Left cardiac atrium (tissue), 4 donors: ENCODE measurements around the gene PROC. TPM values are rescaled to one million over a fixed set of nuclear protein-coding genes. Genes with fewer than 3 reads are reported as not detected.
A peak's percentile ranks its signal among the peaks of the same experiment; 100 is the strongest.
"Not testable (repeated sequence)": the region's sequence is repeated elsewhere in the genome, so short reads cannot be mapped to it uniquely, and the experiment has no call there.

Source experiments
- ATAC-seq, 2 donors: fragments of 200-7000 bp; cut with Tn5 transposase; one replicate each; pipeline ENCODE4 v1.9.1; 2020; ENCODE audit warnings: mild to moderate bottlenecking in 2 of 2, moderate library complexity in 2 of 2
- DNase-seq: peaks from one replicate; pipeline ENCODE4 v3.0.0-alpha.2; 2020
- intact Hi-C, 2 donors: fragments of 100-400 bp; cut with DNase I; formaldehyde crosslinking; loops; one replicate each; pipeline versions ENCODE4 v1.14.1 to v1.15.1; 2022 to 2023
- total RNA-seq, 2 donors: library from RNA; stranded (reverse); fragmentation: NEBNext Ultra II Directional; extraction: Animal tissue kit (Norgen Biotek cat#: 25700); gene quantifications; one replicate each; pipeline ENCODE4 v1.2.1, GENCODE V29; 2021
- donor health status: DM: no; HTN: yes; CAD: no.
- donor health status: DM: no; HTN: yes; CAD: no; lungs with severe emphysema.
- donor health status: DM: yes; HTN: yes; CAD: no.
- donor health status: Dilated cardiomyopathy.

Gene PROC
- total RNA-seq, 2 donors from 2014 or later = not detected

DNA sequence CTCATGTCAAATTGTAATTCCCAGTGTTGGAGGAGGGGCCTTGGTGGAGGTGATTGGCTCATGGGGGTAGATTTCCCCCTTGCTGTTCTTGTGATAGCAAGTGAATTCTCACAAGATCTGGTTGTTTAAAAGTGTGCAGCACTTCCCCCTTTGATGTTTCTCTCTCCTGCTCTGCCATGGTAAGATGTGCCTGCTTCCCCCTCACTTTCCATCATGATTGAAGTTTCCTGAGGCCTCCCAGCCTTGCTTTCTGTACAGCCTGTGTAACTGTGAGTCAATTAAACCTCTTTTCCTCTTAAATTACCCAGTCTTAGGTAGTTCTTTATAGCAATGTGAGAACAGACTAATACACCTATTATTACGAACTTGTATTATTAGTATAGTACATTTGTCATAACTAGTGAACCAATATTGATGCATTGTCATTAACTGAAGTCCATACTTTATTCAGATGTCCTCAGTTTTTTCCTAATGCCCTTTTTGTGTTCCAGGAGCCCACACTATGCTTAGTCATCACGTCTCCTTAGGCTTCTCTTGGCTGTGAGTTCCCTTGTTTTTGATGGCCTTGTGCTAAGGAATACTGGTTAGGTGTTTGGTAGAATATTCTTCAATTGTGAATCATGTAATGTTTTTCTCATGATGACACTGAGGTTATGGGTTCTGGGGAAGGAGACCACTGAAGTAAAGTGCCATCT, 25.9 kb upstream of the PROC start:
- intact Hi-C loops = no loop called here
- ATAC-seq (no peak), DNase-seq (no peak)

DNA sequence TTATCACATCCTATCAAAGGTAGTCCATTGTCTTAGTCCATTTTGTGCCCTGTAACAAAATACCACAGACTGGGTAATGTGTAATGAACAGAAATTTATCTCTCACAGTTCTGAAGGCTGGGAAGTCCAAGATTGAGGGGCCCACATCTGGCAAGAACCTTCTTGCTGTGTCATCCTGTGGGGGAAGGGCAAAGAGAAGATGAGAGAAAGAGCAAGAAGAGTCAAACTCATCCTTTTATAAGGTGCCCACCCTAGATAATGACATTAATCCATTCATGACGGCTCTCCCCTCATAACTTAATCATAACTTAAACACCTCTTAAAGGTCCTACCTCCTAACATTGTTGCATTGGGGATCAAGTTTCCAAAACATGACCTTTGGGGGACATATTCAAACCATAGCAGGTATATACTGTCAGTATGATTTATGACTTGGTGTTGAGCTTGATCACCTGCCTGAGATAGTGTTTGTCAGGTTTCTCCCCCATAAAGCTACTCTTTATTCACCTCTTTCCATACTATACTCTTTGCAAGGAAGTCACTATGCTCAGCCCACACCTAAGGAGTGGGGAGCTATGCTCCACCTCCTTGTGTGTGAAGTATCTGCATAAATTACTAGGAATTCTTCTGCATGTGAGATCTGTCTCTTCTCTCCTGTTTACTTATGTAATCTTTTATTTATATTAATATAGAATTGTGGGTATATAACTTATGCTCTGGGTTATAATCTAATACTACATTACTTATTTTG, 25.2 kb upstream of the PROC start:
- no peak for DNase-seq
- intact Hi-C loops = no loop called here
- ATAC-seq = no peak

DNA sequence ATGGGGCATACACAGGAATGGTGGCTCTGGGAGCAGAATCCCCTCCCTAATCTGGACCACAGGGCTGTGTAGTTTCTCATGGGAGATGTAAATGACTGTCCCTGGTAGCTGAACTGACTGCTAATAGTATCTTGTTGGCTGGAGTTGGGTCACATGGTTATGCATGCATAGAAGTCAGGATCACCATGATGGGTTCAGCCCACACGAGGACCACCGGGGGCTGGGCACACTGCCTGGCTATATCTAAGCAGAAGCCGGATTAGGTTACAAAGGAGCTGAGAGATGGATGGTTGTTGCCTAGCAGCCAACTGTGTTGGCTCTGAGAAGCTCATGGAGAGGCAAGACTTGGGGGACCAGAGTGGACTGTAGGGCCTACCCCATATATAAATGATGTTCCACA, 23.7 kb upstream of the PROC start:
- intact Hi-C loops = no loop called here
- no peak for ATAC-seq
- no peak for DNase-seq

DNA sequence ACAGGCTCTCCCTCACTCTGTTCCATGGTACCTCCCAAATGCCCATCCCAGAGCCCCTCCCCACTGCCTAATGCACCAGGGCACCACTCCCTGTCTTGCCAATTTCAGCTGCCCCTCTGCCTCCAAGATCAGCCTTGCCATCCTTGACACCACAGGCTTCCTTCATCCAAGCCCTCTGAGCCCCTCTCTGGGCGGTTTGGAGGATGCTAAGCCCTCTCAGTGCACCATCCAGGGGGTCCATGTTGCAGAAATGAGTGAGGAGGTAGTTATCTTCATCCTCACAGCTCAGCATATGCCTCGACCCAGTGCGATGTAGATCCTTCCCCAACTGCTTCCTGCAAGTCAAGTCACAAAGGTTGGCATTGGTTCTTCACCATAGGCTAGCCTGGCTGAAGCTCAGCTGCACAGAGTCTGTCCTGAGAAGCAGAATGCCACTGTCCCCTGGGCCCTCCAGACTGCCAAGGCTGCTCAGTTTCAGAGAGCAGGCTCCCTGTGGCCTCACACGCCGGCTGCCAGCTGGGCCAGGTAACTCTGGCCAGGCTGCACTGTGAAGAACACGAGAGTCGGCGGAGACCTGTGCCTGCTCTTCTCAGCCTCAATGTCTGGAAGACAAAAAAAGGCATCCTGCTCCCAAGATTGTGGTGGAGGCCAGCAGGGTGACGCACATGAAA, 20.5 kb upstream of the PROC start:
- intact Hi-C loops = no loop called here
- ATAC-seq (peak in 1 of 2 donors; percentile 3), DNase-seq (no peak)

DNA sequence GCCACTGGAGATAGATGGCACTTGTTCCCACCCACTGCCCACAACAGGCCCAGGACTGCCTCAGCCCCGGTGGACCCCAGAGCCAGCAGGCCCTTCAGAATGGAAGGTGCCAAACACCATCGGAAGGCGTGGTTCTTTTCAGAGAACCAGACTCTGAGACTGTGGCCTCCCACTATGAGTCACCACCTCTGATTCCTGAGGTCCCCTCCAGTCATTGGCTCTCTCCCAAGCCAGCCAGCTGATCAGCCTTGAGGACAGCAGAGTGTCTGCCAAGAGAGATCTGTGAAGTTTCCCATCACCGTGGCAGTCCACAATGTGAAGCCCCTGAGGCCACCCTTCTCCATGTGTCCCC, 20.0 kb upstream of the PROC start:
- intact Hi-C loops = no loop called here
- ATAC-seq = peak; percentile 76 to 89
- peak; percentile 94 for DNase-seq

DNA sequence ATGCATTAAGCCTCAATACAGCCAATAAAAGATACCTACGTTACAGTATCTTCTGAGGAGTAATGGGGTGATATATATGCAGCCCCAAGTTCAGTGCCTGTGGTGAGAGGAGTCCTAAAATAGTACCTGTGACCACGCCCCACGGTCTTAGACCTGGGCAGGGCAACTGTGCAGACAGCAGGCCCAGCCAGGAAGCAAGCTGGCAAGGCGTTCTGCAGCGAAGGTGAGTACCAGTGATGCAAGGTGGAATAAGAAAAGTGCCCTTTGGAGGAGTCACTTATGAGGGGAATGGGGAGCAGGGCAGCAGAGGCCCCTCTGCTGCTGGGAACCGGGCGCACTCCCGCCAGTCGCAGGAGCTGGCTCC, 17.7 kb upstream of the PROC start:
- ATAC-seq (peak in 1 of 2 donors; percentile 3), DNase-seq (no peak)
- intact Hi-C loops = no loop called here

DNA sequence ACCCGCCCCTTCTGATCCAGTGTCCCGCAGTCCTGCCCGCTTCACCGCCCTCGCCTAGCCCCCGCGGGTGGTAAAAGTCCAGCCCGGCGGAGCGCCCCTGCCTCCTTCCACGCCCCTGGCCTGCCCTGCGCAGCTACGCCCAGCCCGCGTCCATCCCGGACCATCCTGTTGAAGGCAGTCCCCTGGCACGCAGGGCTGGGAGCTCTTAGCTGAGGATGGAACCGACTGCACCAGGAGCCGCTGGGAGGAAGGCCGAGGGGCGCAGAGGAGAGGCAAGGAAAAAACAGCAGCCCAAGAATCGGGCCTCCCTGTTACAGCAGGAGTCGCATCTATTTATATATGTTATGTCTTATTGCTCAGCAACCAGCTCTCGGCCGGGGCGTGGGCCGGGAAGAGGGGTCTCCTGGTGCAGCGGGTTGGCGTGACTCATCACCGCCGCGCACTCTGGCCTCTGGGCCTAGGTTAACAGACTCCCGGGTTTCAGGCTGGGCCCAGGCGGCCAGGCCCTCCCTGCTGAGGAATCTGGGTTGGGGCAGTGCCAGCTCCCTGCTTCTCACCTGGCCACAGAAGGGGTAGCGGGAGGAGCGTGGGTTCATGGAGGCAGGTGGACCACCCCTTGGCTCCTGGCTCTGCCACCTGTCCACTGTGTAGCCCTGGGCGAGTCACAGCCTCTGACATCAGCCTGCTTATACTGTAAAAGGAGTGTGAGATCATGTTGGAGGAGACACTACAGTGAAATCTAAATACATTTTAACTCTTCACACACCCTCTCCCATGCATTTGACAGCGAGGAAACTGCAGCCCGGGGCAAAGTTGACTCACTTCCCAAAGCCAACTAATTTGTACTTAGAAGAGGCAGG, 17.1 kb upstream of the PROC start:
- ATAC-seq = peak; percentile 40 to 63
- intact Hi-C loops = no loop called here
- no peak for DNase-seq

DNA sequence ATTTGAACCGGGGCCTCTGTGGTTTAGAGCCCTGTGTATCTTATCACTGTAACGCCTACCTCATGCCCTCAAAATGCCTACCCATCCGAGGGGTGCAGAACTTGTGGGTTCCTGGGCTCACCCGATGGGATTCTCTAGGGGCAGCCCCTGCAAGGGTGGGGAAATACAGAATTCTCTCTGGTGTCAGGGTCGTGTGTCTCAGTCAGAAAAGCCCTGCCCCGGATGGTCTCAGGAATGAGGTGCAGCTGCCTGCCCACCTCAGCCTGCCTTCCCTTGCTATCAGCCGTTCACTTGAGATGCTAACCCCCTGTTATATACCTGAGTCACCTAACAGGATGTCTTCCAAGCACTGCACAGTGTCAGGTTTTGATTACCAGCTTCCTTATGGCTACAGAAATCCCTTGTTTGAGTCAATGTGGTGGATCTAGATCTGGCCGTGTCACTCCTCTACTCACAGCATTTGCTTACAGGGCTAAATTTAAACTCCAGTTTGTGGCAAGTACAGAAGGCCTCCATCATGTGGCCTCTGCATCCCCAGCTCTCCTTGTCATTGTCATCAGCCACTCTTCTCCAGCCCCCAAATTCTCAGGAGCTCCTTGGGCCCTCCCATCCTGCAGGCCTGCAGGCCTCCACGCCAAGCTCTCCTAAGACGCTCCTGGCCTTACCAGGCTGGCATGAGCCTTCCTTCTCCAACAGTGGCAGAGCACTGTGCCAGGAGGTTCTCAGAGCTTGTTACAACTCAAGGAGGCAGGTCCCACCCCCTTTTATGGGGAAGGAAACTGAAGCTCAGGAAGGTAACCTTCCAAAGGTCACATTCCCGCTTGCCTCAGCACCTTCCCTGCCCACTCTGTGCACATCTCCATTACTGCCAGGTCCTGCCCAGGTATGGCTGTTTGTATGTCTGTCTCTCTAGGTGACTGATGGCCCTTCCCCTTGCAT, 16.2 kb upstream of the PROC start:
- intact Hi-C loops = no loop called here
- DNase-seq (no peak), ATAC-seq (no peak)

DNA sequence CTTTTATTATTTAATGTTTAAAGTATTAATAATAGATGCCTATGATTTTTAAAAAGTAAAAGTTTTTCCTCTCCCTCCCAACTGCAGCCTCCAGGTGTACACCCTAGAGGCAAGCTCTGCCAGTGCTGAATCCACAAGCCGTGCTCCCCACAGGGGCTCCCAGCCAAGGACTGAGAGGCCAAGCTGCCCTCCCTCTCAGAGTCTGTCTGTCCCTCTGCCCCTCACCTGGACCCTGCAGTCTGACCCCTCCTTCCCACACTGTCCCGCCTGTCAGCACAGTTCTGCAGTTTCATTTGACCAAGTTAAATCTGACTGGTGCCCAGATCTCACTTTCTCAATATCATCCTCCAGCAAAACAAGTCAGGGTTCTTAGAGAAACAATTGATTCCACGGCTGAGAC, 14.8 kb upstream of the PROC start:
- ATAC-seq (no peak), DNase-seq (no peak)
- intact Hi-C loops = no loop called here

DNA sequence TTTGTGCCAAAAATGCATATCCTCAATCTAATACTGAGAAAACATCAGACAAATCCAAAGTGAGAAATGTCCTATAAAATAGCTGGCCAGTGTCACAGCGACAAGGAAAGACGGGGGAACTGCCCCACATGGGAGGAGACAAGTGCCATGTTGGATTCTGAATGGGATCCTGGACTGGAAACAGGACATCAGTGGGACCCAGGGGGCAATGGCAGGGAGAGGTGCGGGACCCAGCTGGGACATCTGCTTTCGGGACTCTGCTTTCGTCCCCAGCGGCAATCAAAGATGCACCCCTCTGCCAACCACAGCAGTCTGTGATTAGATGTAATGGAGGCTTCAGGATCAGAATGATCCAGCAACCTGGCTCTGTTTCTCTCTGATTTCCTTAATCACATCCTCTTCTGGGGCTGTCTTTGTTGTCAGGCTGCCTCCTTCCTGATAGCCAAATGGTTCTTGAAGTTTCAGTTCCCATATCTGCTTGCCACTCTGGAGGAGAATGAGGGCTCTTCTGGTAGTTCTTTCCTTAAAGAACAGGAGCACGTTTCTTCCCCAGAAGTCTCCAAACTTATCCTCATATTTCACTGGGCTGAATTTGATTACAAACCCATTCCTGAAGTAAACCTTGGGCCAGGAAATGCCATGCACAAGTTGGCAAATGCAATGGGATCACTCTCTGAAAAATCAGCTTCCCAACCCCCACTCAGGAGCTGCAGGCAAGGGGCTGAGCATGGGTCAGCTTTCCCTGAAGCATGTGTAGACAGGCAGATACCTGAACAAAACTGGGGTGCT, 13.6 kb upstream of the PROC start:
- ATAC-seq = no peak
- intact Hi-C loops = no loop called here
- DNase-seq = no peak

DNA sequence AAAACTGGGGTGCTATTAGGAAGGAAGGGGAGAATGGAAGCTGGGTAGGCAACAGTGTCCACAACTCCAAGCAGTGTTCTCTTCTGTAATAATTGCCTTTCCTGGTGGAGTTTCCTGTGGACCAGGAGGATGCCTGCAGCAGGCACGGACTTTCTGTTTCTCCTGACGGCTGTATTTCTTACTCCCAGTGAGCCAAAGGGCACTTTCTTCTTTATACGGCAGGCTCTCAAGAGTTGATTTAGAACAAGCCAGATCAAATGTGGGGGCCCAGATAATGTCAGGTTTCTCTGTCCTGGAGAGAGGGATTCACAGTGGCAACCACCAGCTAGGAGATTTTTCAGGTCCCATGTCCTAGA, 13.0 kb upstream of the PROC start:
- ATAC-seq (no peak), DNase-seq (no peak)
- intact Hi-C loops = no loop called here

DNA sequence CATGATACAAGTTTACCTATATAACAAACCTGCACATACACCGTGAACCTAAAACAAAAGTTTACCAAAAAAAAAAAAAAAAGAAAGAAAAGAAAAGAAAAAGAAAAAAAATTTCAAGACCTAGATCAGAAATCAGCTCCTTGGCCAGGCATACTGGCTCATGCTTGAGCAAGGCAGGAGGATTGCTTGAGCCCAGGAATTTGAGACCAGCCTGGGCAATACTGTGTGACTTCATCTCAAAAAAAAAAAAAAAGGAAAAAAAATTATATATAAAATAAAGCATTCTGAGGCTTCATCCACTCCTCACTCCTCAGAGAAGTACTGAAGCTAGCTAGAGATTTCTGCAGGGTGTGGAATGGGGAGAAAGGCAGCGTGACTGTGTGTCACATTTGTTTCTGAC, 11.8 kb upstream of the PROC start:
- intact Hi-C loops = no loop called here
- ATAC-seq (no peak), DNase-seq (no peak)

DNA sequence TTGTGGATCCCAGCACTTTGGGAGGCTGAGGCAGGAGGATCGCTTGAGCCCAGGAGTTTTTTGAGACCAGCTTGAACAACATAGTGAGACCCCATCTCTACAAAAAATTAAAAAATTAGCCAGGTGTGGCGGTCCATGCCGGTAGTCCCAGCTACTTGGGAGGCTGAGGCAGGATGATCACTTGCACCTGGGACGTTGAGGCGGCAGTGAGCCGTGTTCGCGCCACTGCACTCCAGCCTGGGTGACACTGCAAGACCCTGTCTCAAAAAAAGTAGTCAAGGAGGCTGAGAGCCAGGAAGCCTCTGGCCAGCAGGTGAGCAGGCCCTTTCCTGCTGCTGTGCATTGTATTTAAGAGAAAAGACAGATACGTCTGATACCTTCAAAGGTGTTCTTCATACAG, 11.1 kb upstream of the PROC start:
- DNase-seq = no peak
- intact Hi-C loops = no loop called here
- no peak for ATAC-seq

DNA sequence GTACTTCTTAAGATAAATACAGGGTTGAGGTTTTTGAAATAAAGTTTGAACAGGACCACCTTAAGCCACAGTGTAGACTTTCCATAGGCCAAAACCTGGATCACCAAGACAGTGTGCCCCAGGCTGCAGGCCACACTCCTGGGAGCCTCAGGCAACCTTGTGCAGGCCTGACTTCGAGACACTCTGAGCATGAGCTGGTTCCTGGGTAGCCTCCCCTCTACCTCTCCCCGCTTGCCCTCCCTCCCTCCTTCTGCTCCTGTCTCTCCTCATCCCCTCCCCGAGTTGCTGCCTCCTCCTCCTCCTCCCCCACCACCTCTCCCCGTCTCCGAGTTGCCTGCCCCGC, 10.6 kb upstream of the PROC start:
- DNase-seq (no peak), ATAC-seq (peak; percentile 15 to 71)
- intact Hi-C loops = no loop called here

DNA sequence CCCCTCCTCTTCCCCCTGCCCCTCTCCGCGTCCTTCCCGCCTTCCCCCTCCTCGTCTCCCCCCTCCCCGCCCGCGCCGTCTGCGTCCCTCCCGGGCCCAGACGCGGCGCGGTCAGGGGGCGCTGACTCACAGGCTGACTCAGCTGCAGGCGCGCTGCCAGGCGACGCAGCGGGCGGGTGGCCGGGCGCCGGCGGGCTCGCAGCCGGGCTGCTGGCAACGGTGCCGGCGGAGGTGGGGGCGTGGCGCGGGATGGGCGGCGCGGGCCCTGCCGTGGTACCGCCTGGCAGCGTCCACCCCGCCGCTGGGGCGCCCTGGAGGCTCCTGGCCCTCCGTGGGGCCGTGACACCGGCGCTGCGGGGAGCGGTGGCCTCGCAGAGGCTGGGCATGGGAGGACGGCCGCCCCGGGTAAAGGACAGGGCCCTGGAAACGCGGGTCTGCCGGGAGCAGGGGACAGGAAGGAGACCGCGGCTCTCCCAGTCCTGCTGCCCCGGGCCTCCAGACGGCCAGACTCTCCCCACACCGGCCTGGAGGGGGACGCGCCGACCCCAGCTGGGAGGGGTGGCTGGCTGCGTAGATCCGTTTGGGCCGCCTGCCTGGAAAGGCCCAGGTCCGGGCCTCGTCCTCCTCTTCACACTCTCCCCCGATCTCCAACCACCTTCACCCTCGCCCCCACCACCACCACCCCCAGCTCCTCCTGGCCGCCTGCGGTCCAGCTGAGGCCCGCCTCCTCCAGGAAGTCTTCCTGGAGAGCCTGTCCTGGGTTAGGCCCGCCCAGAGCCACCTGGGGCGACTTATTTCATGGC, 10.0 kb upstream of the PROC start:
- DNase-seq (peak; percentile 93), ATAC-seq (peak; percentile 95 to 96)
- intact Hi-C loops = no loop called here

DNA sequence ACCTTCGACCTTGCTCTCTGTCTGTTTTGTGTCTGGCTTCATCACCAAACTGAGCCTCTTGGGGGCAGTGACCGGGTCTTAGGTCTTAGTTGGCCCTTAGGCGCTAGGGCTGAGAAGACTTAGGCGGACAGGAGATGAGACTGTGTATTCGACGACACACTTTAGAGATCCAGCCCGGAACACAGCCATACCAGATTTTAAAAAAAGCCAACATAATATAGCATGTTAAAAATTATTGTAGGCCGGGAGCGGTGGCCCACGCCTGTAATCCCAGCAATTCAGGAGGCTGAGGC, 9.5 kb upstream of the PROC start:
- ATAC-seq (no peak), DNase-seq (no peak)
- intact Hi-C loops = no loop called here

DNA sequence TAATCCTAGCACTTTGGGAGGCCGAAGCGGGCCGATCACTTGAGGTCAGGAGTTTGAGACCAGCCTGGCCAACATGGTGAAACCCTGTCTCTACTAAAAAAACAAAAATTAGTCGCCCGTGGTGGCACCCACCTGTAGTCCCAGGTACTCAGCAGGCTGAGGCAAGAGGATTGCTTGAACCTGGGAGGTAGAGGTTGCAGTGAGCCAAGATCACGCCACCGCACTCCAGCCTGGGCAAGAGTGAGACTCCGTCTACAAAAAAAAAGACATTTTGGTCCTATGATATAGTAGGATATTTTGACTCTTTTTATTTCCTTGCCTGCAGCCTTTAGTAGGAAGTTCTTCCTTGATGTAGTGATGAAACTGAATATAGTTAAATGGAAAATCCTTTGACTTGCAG, 8.5 kb upstream of the PROC start:
- ATAC-seq, DNase-seq, intact Hi-C loops: not testable (repeated sequence)
